CD14-positive monocyte (primary cell): ENCODE data around the gene AIG1. TPM values are rescaled to one million over a fixed set of nuclear protein-coding genes. Genes with fewer than 3 reads are reported as not detected.

Experiments
- DNase-seq, 3 donors: peaks; one replicate each; pipeline ENCODE4 v3.0.0-alpha.2; 2011 to 2022
- H2AFZ ChIP-seq: 2 replicates; pipeline ENCODE4 v1.6.0; 2012; ENCODE audit warnings: mild to moderate bottlenecking, low read depth, low read length, inconsistent platforms; ENCODE audit not compliant: insufficient read depth, poor library complexity, severe bottlenecking
- H3K27ac ChIP-seq, 2 donors: 1 replicate in 1 of 2; 2 replicates in 1 of 2; pipeline ENCODE4 v1.5.1; 2012 to 2013; ENCODE audit warnings: low read length in 2 of 2, control low read depth in 1 of 2, inconsistent platforms in 1 of 2, low read depth in 1 of 2, mild to moderate bottlenecking in 1 of 2
- H3K27me3 ChIP-seq, 2 donors: one replicate each; pipeline versions ENCODE4 v1.6.0 to v1.6.1; 2011 to 2013; ENCODE audit warnings: low read length in 2 of 2; ENCODE audit not compliant: control insufficient read depth in 2 of 2, insufficient read depth in 2 of 2
- H3K36me3 ChIP-seq, 2 donors: replicated peaks in 1 of 2; 1 replicate in 1 of 2; 2 replicates in 1 of 2; pipeline versions ENCODE4 v1.5.1 to v1.6.1; 2012 to 2013; ENCODE audit warnings: low read length in 2 of 2, control low read depth in 1 of 2, inconsistent platforms in 1 of 2, mild to moderate bottlenecking in 1 of 2; ENCODE audit not compliant: insufficient read depth in 2 of 2, control insufficient read depth in 1 of 2
- H3K4me1 ChIP-seq, 2 donors: 1 replicate in 1 of 2; 2 replicates in 1 of 2; pipeline versions ENCODE4 v1.5.1 to v1.6.1; 2012 to 2013; ENCODE audit warnings: low read length in 2 of 2, control low read depth in 1 of 2, inconsistent platforms in 1 of 2, mild to moderate bottlenecking in 1 of 2, moderate library complexity in 1 of 2; ENCODE audit not compliant: insufficient read depth in 2 of 2, control insufficient read depth in 1 of 2
- H3K4me2 ChIP-seq: replicated peaks from 2 replicates; pipeline ENCODE3; 2012; ENCODE audit warnings: low read length, moderate library complexity, mild to moderate bottlenecking; ENCODE audit not compliant: poor library complexity, severe bottlenecking; ENCODE audit errors: extremely low read depth
- H3K4me3 ChIP-seq, 3 experiments: fragments of 200-600 bp in 1 of 3; sonication (generic) in 1 of 3; replicated peaks in 1 of 3; 1 replicate in 2 of 3; 2 replicates in 1 of 3; pipeline ENCODE4 v1.5.1; 2011 to 2013; ENCODE audit warnings: low read length in 3 of 3, mild to moderate bottlenecking in 3 of 3, control low read depth in 2 of 3, low read depth in 2 of 3, inconsistent platforms in 1 of 3, moderate library complexity in 1 of 3
- H3K79me2 ChIP-seq: 2 replicates; pipeline ENCODE4 v1.6.0; 2012; ENCODE audit warnings: mild to moderate bottlenecking, control low read depth, inconsistent platforms, low read length, moderate library complexity; ENCODE audit not compliant: insufficient read depth
- H3K9ac ChIP-seq: 2 replicates; pipeline ENCODE4 v1.6.0; 2017; ENCODE audit warnings: low read length, mild to moderate bottlenecking; ENCODE audit not compliant: insufficient read depth, poor library complexity, severe bottlenecking
- H3K9me3 ChIP-seq, 2 donors: replicated peaks in 1 of 2; 1 replicate in 1 of 2; 2 replicates in 1 of 2; pipeline versions ENCODE4 v1.5.1 to v1.6.1; 2012 to 2013; ENCODE audit warnings: low read length in 2 of 2, control low read depth in 1 of 2; ENCODE audit not compliant: control insufficient read depth in 1 of 2, insufficient read depth in 1 of 2
- H4K20me1 ChIP-seq: 2 replicates; pipeline ENCODE4 v1.6.0; 2012; ENCODE audit warnings: mild to moderate bottlenecking, low read length, control low read depth, moderate library complexity; ENCODE audit not compliant: insufficient read depth
- H3K27ac Mint-ChIP-seq, 7 donors: one replicate each; pipeline ENCODE4 v1.8.0; 2020; ENCODE audit warnings: mild to moderate bottlenecking in 7 of 7, mixed read lengths in 7 of 7, moderate library complexity in 6 of 7, inconsistent platforms in 2 of 7
- H3K27me3 Mint-ChIP-seq, 3 donors: one replicate each; pipeline ENCODE4 v1.8.0; 2021 to 2022; ENCODE audit warnings: low read depth in 3 of 3, mild to moderate bottlenecking in 3 of 3, mixed read lengths in 3 of 3, moderate library complexity in 3 of 3, inconsistent platforms in 1 of 3
- H3K36me3 Mint-ChIP-seq, 2 donors: one replicate each; pipeline ENCODE4 v1.8.0; 2020; ENCODE audit warnings: mixed read lengths in 2 of 2, inconsistent platforms in 1 of 2, mild to moderate bottlenecking in 1 of 2
- H3K4me1 Mint-ChIP-seq: one replicate; pipeline ENCODE4 v1.8.0; 2020; ENCODE audit warnings: mild to moderate bottlenecking, mixed read lengths
- H3K4me3 Mint-ChIP-seq, 2 donors: one replicate each; pipeline ENCODE4 v1.8.0; 2020; ENCODE audit warnings: mild to moderate bottlenecking in 2 of 2, mixed read lengths in 2 of 2, moderate library complexity in 1 of 2
- H3K9me3 Mint-ChIP-seq, 7 donors: one replicate each; pipeline ENCODE4 v1.8.0; 2020 to 2022; ENCODE audit warnings: mixed read lengths in 7 of 7, mild to moderate bottlenecking in 6 of 7, moderate library complexity in 6 of 7, inconsistent platforms in 2 of 7
- CTCF ChIP-seq: fragments of 200-600 bp; IDR thresholded peaks from one replicate; pipeline ENCODE4 v1.8.0; 2022; ENCODE audit warnings: antibody characterized with exemption, mild to moderate bottlenecking
- WGBS: methylation state at CpG from one replicate; pipeline ENCODE4 v1.1.5; 2013; ENCODE audit warnings: missing lambda C conversion rate; ENCODE audit not compliant: insufficient coverage; 5-methylcytosine and 5-hydroxymethylcytosine counted together
- intact Hi-C, 2 donors: fragments of 100-400 bp; cut with micrococcal nuclease; formaldehyde crosslinking; loops; one replicate each; pipeline versions ENCODE4 v1.15.0 to v1.15.1; 2023
- polyA plus RNA-seq, 3 donors: library from polyadenylated mRNA; depleted of rRNA in 1 of 3; unstranded in 2 of 3; stranded (reverse) in 1 of 3; fragments of 300-500 nt in 2 of 3; fragments of >200 nt in 1 of 3; fragmentation: Illumina TruSeq in 2 of 3; gene quantifications; 1 replicate in 2 of 3; 2 replicates in 1 of 3; pipeline ENCODE4 v1.2.3, GENCODE V29; 2012 to 2021

The AIG1 gene
- polyA plus RNA-seq, 3 donors = 6.7 to 7.6 (median 6.8) TPM

GRCh38 chr6:143369971-143370370 lies 309.3 kb downstream of the AIG1 start:
- H3K27ac Mint-ChIP-seq = no peak overlapping the region
- Histone ChIP-seq H3K9me3 (no peaks in the 10 kb centered on the region), H3K36me3 (no peaks in the 10 kb centered on the region), H3K4me2 (no peak overlapping the region), H3K9ac (no peak overlapping the region), H2AFZ (no peak overlapping the region), H3K79me2 (no peaks in the 10 kb centered on the region), H4K20me1 (no peaks in the 10 kb centered on the region), H3K4me1 (no peaks in the 10 kb centered on the region), H3K4me3 (no peak overlapping the region), H3K27ac (no peak overlapping the region), H3K27me3 (no peaks in the 10 kb centered on the region)
- no peak for TF ChIP-seq CTCF
- no peak overlapping the region for H3K4me3 Mint-ChIP-seq
- 100% methylated on average over 2 of the region's 3 CpGs for WGBS
- peaks cover 0 to 2% (median 1%) of the 10 kb centered on the region in 3 donors for H3K27me3 Mint-ChIP-seq
- no peak for DNase-seq
- H3K4me1 Mint-ChIP-seq = peaks cover 5% of the 10 kb centered on the region
- intact Hi-C loops = no loop called here
- no peaks in the 10 kb centered on the region for H3K36me3 Mint-ChIP-seq
- H3K9me3 Mint-ChIP-seq = no peaks in the 10 kb centered on the region

GRCh38 chr6:143370812-143371370 lies 310.2 kb downstream of the AIG1 start:
- Histone ChIP-seq H3K4me2 (no peak overlapping the region), H3K9me3 (no peaks in the 10 kb centered on the region), H3K9ac (no peak overlapping the region), H4K20me1 (no peaks in the 10 kb centered on the region), H3K36me3 (no peaks in the 10 kb centered on the region), H3K27ac (no peak overlapping the region), H3K27me3 (no peaks in the 10 kb centered on the region), H3K79me2 (no peaks in the 10 kb centered on the region), H3K4me3 (no peak overlapping the region), H3K4me1 (no peaks in the 10 kb centered on the region), H2AFZ (no peak overlapping the region)
- WGBS = 57% methylated on average over 1 of the region's 5 CpGs
- Mint-ChIP-seq H3K9me3 (peaks cover 0 to 1% (median 0%) of the 10 kb centered on the region in 7 donors), H3K4me3 (no peak overlapping the region), H3K36me3 (no peaks in the 10 kb centered on the region), H3K4me1 (peaks cover 5% of the 10 kb centered on the region), H3K27ac (no peak overlapping the region), H3K27me3 (peaks cover 0 to 2% (median 1%) of the 10 kb centered on the region in 3 donors)
- DNase-seq = no peak
- TF ChIP-seq CTCF = no peak
- intact Hi-C loops = no loop called here
